A673 (cell line): ENCODE data around the gene COG8. TPM values are rescaled to one million over a fixed set of nuclear protein-coding genes. Genes with fewer than 3 reads are reported as not detected.

ENCODE experiments used
- BruUV-seq: library from RNA; stranded (reverse); fragments of 400-500 nt; replicated peaks from 2 replicates; lab custom pipeline; 2021; lab: Mats Ljungman, UMichigan
- CTCF ChIA-PET: fragments of 300-600 bp; sonication (Branson Sonifier 250); formaldehyde crosslinking; loops from one replicate; lab custom pipeline; 2022; ENCODE audit warnings: antibody characterized with exemption; lab: Charles Lee
- POLR2A ChIA-PET: fragments of 300-600 bp; sonication (Branson Sonifier 250); formaldehyde crosslinking; loops from one replicate; lab custom pipeline; 2022; ENCODE audit warnings: antibody characterized with exemption; ENCODE audit not compliant: low non-redundant PET; lab: Charles Lee
- DNase-seq: peaks from one replicate; pipeline ENCODE4 v3.0.0-alpha.2; 2015; ENCODE audit warnings: low spot score
- H3K27ac ChIP-seq: fragments of 200-600 bp; sonication (generic); 2 replicates; pipeline ENCODE4 v1.5.1; 2016; ENCODE audit warnings: mixed run types, low read depth, mild to moderate bottlenecking, mixed read lengths, antibody characterized with exemption, low read length; ENCODE audit not compliant: poor library complexity, severe bottlenecking
- H3K27me3 ChIP-seq: fragments of 200-600 bp; sonication (generic); replicated peaks from 2 replicates; pipeline ENCODE4 v1.6.1; 2017; ENCODE audit warnings: mixed run types, low read depth, mild to moderate bottlenecking, mixed read lengths, antibody characterized with exemption, low read length; ENCODE audit not compliant: insufficient read depth, poor library complexity
- H3K36me3 ChIP-seq: fragments of 200-600 bp; sonication (generic); 2 replicates; pipeline ENCODE4 v1.6.1; 2016; ENCODE audit warnings: mixed run types, mild to moderate bottlenecking, mixed read lengths, antibody characterized with exemption, low read length; ENCODE audit not compliant: insufficient read depth, poor library complexity, severe bottlenecking
- H3K4me1 ChIP-seq: fragments of 200-600 bp; sonication (generic); 2 replicates; pipeline ENCODE4 v1.6.1; 2017; ENCODE audit warnings: mixed run types, mild to moderate bottlenecking, mixed read lengths, antibody characterized with exemption, low read length; ENCODE audit not compliant: insufficient read depth, poor library complexity, severe bottlenecking
- H3K4me3 ChIP-seq: fragments of 200-600 bp; sonication (generic); 2 replicates; pipeline ENCODE4 v1.5.1; 2016; ENCODE audit warnings: low read depth, mixed run types, mild to moderate bottlenecking, mixed read lengths, low read length; ENCODE audit not compliant: poor library complexity, severe bottlenecking
- H3K9me3 ChIP-seq: fragments of 200-600 bp; sonication (generic); 2 replicates; pipeline ENCODE4 v1.6.1; 2016; ENCODE audit warnings: mixed run types, low read depth, mild to moderate bottlenecking, mixed read lengths, antibody characterized with exemption, low read length; ENCODE audit not compliant: poor library complexity, severe bottlenecking
- CTCF ChIP-seq: fragments of 300-800, 200-600 bp; sonication (generic); conservative IDR thresholded peaks from 2 replicates; pipeline ENCODE4 v1.5.1; 2017; ENCODE audit warnings: low read depth, mild to moderate bottlenecking, antibody characterized with exemption, low read length, moderate library complexity, mixed read lengths
- EZH2 ChIP-seq: fragments of 200-600 bp; sonication (generic); IDR thresholded peaks from 2 replicates; pipeline ENCODE4 v1.6.1; 2017; ENCODE audit warnings: borderline replicate concordance, low read depth, mild to moderate bottlenecking, mixed read lengths, antibody characterized with exemption, low read length; ENCODE audit not compliant: poor library complexity, severe bottlenecking
- intact Hi-C: fragments of 100-400 bp; cut with micrococcal nuclease; formaldehyde crosslinking; loops from one replicate; pipeline ENCODE4 v1.10.0; 2022; ENCODE audit not compliant: unreplicated experiment
- total RNA-seq: library from RNA; stranded (reverse); gene quantifications from 2 replicates; pipeline ENCODE4 v1.2.3, GENCODE V29; 2021

The COG8 gene
- total RNA-seq, 1 experiment from 2014 or later: 47.6 TPM

- no peak overlapping the region for H3K4me3 ChIP-seq
- ChIA-PET POLR2A (no interaction called here), CTCF (no interaction called here)
- DNase-seq: no peak
- no peak overlapping the region for H3K27ac ChIP-seq
- BruUV-seq: no TSS peak
- H3K27me3 ChIP-seq: no peaks in the 10 kb centered on the region
- H3K36me3 ChIP-seq: peaks cover 8% of the 10 kb centered on the region
- intact Hi-C loops: no loop called here
- TF ChIP-seq CTCF: no peak
- TF ChIP-seq EZH2: no peak
- H3K9me3 ChIP-seq: no peaks in the 10 kb centered on the region
- H3K4me1 ChIP-seq: no peaks in the 10 kb centered on the region
These were observed 32.3 kb downstream of the COG8 start for GRCh38 chr16:69307091-69307490.

GRCh38 chr16:69306031-69306430 is 33.3 kb downstream of the COG8 start:
- H3K9me3 ChIP-seq: no peaks in the 10 kb centered on the region
- no peak for DNase-seq
- H3K36me3 ChIP-seq: peaks cover 13% of the 10 kb centered on the region
- ChIA-PET POLR2A (no interaction called here), CTCF (interaction anchor here (0.6 kb wide), 1 partner anchor 1191 kb away, joined by 3 read pairs; no protein-coding TSS in a partner anchor)
- H3K4me1 ChIP-seq: no peaks in the 10 kb centered on the region
- H3K4me3 ChIP-seq: no peak overlapping the region
- no peak for TF ChIP-seq EZH2
- TF ChIP-seq CTCF: no peak
- intact Hi-C loops: no loop called here
- H3K27ac ChIP-seq: no peak overlapping the region
- BruUV-seq: no TSS peak
- H3K27me3 ChIP-seq: no peaks in the 10 kb centered on the region

- Histone ChIP-seq H3K27me3 (no peaks in the 10 kb centered on the region), H3K36me3 (peaks cover 28% of the 10 kb centered on the region), H3K4me1 (no peaks in the 10 kb centered on the region), H3K27ac (no peak overlapping the region), H3K9me3 (no peaks in the 10 kb centered on the region), H3K4me3 (no peak overlapping the region)
- DNase-seq: no peak
- POLR2A ChIA-PET: no interaction called here
- no TSS peak for BruUV-seq
- intact Hi-C loops: no loop called here
- CTCF ChIA-PET: no interaction called here
- TF ChIP-seq EZH2 (no peak), CTCF (no peak)
These were observed 37.1 kb downstream of the COG8 start for GRCh38 chr16:69302301-69302700.
